HepG2 (cell line): ENCODE results near the gene TMEM97. TPM values are rescaled to one million over a fixed set of nuclear protein-coding genes. Genes with fewer than 3 reads are reported as not detected.

Source experiments
- ATF2 ChIP-seq: sonication (generic); formaldehyde crosslinking; IDR thresholded peaks from 2 replicates; pipeline ENCODE4 v1.4.0; 2020; ENCODE audit warnings: missing genetic modification reagents
- EP300 ChIP-seq, 3 experiments: sonication (generic) in 1 of 3; formaldehyde crosslinking in 1 of 3; IDR thresholded peaks; 2 replicates each; pipeline versions ENCODE4 v1.5.1 to v1.6.1; 2011 to 2020; ENCODE audit warnings: low read depth in 2 of 3, low read length in 2 of 3, borderline replicate concordance in 1 of 3, improper control_type of control experiment in 1 of 3, mild to moderate bottlenecking in 1 of 3, missing genetic modification reagents in 1 of 3, moderate library complexity in 1 of 3
- MIXL1 ChIP-seq: IDR thresholded peaks from 2 replicates; pipeline ENCODE4 v1.6.1; 2016
- NFIB ChIP-seq: sonication (generic); formaldehyde crosslinking; IDR thresholded peaks from 2 replicates; pipeline ENCODE4 v1.9.0; 2021; ENCODE audit warnings: missing genetic modification reagents, mild to moderate bottlenecking, borderline replicate concordance
- NR2C2 ChIP-seq: sonication (generic); formaldehyde crosslinking; IDR thresholded peaks from 2 replicates; pipeline ENCODE4 v1.4.0; 2020; ENCODE audit warnings: missing genetic modification reagents, mild to moderate bottlenecking, moderate library complexity, borderline replicate concordance
- PCBP2 ChIP-seq: fragments of 200-400 bp; formaldehyde crosslinking; optimal IDR thresholded peaks from 2 replicates; pipeline ENCODE3; 2018; ENCODE audit warnings: low read length, low read depth; ENCODE audit not compliant: poor library complexity, severe bottlenecking
- PRPF4 ChIP-seq: fragments of 200-400 bp; formaldehyde crosslinking; IDR thresholded peaks from 2 replicates; pipeline ENCODE4 v1.6.1; 2016; ENCODE audit warnings: low read length, low read depth; ENCODE audit not compliant: poor library complexity, severe bottlenecking
- SNRNP70 ChIP-seq: fragments of 200-400 bp; formaldehyde crosslinking; IDR thresholded peaks from 2 replicates; pipeline ENCODE4 v1.6.1; 2017; ENCODE audit warnings: mild to moderate bottlenecking, low read depth, low read length, moderate library complexity
- TAF1 ChIP-seq: sonication (generic); formaldehyde crosslinking; IDR thresholded peaks from 2 replicates; pipeline ENCODE4 v1.4.0; 2020; ENCODE audit warnings: missing genetic modification reagents
- TCF7L2 ChIP-seq: IDR thresholded peaks from 2 replicates; pipeline ENCODE4 v1.6.1; 2011; ENCODE audit warnings: mild to moderate bottlenecking, low read depth, low read length, moderate library complexity
- ZBTB3 ChIP-seq: sonication (generic); formaldehyde crosslinking; IDR thresholded peaks from 2 replicates; pipeline ENCODE4 v1.4.0; 2020; ENCODE audit warnings: low read depth, mild to moderate bottlenecking, moderate library complexity, missing genetic modification reagents, borderline replicate concordance
- ZBTB4 ChIP-seq: sonication (generic); formaldehyde crosslinking; IDR thresholded peaks from 2 replicates; pipeline ENCODE4 v1.4.0; 2020; ENCODE audit warnings: missing genetic modification reagents, mild to moderate bottlenecking, borderline replicate concordance
- ZNF143 ChIP-seq: sonication (generic); formaldehyde crosslinking; IDR thresholded peaks from 2 replicates; pipeline ENCODE4 v1.4.0; 2020; ENCODE audit warnings: missing genetic modification reagents
- ZNF282 ChIP-seq: fragments of 450-650 bp; IDR thresholded peaks from 2 replicates; pipeline ENCODE4 v1.6.1; 2018; ENCODE audit not compliant: partially characterized antibody
- ZNF432 ChIP-seq: sonication (generic); formaldehyde crosslinking; IDR thresholded peaks from 2 replicates; pipeline ENCODE4 v1.5.0; 2020; ENCODE audit warnings: missing genetic modification reagents, mild to moderate bottlenecking, borderline replicate concordance
- ZNF747 ChIP-seq: sonication (generic); formaldehyde crosslinking; IDR thresholded peaks from 2 replicates; pipeline ENCODE4 v1.8.1; 2023; ENCODE audit warnings: missing genetic modification reagents, mild to moderate bottlenecking, borderline replicate concordance
- ZNF782 ChIP-seq: sonication (generic); formaldehyde crosslinking; IDR thresholded peaks from 2 replicates; pipeline ENCODE4 v1.4.0; 2020; ENCODE audit warnings: missing genetic modification reagents, mild to moderate bottlenecking, borderline replicate concordance
- polyA plus RNA-seq, 8 experiments: library from polyadenylated mRNA; depleted of rRNA in 3 of 8; stranded (reverse) in 7 of 8; unstranded in 1 of 8; fragments of >200 nt; fragmentation: Illumina TruSeq in 4 of 8; extraction: Trizol in 4 of 8; gene quantifications; 2 replicates each; pipeline versions ENCODE4 v1.2.1 to v1.2.3, GENCODE V29; 2011 to 2016; ENCODE audit warnings: low read depth in 4 of 8, missing spikeins in 1 of 8, mixed read lengths in 1 of 8; ENCODE audit not compliant: insufficient read depth in 1 of 8
- total RNA-seq, 5 experiments: library from RNA; depleted of rRNA; stranded (reverse); fragments of >200 nt; fragmentation: Illumina TruSeq; extraction: Trizol; gene quantifications; 2 replicates each; pipeline ENCODE4 v1.2.3, GENCODE V29; 2016; ENCODE audit warnings: low read depth in 1 of 5
- TF ChIP-seq, protein P1 (sequence below): conservative IDR thresholded peaks from 2 replicates; pipeline ENCODE4 v1.6.1; 2018; ENCODE audit warnings: missing genetic modification reagents
- TF ChIP-seq, protein P2 (sequence below): sonication (generic); formaldehyde crosslinking; IDR thresholded peaks from 2 replicates; pipeline ENCODE4 v1.8.1; 2023; ENCODE audit warnings: missing genetic modification reagents, mild to moderate bottlenecking, borderline replicate concordance
- TF ChIP-seq, protein P3 (sequence below): sonication (generic); formaldehyde crosslinking; IDR thresholded peaks from 2 replicates; pipeline ENCODE4 v1.4.0; 2020; ENCODE audit warnings: missing genetic modification reagents, borderline replicate concordance

TMEM97 gene
- total and polyA plus RNA-seq, 2 of the 13 experiments (the other 11 are each of a cell fraction or from before 2014, with no cell fraction given) = 69.6 to 137 TPM

GRCh38 chr17:28368306-28368831 lies 49.4 kb downstream of the TMEM97 start (continued):
- TF ChIP-seq MIXL1 (CRISPR knock-in tag) (peak; percentile 73), TAF1 (CRISPR knock-in tag) (no peak; the same call in 1 of the 2 replicates), PRPF4 (no peak), ZNF747 (CRISPR knock-in tag) (peak; percentile 88), ATF2 (peak; percentile 94), ZNF782 (CRISPR knock-in tag) (no peak; the same call in 1 of the 2 replicates), ZBTB4 (CRISPR knock-in tag) (peak; percentile 89; the same call in 1 of the 2 replicates), TCF7L2 (no peak), PCBP2 (no peak), ZBTB3 (CRISPR knock-in tag) (0 out of 2 replicates have a peak, but pooled peaks have one; percentile 4), ZNF432 (CRISPR knock-in tag) (no peak), EP300 (IDR thresholded peaks at IDR 0.05; ENCODE audit: low read depth in 2 of 2, low read length in 2 of 2) (peak; percentile 47 to 97; a peak in 3 of 4 replicates), EP300 (CRISPR knock-in tag; IDR thresholded peaks at IDR 0.05; ENCODE audit: borderline replicate concordance) (peak; percentile 85; the same call in 1 of the 2 replicates), ZNF282 (no peak), SNRNP70 (no peak), NR2C2 (peak; percentile 88), ZNF143 (CRISPR knock-in tag) (0 out of 2 replicates have a peak, but pooled peaks have one; percentile 54), NFIB (CRISPR knock-in tag) (no peak)
- TF ChIP-seq, protein P1, sequence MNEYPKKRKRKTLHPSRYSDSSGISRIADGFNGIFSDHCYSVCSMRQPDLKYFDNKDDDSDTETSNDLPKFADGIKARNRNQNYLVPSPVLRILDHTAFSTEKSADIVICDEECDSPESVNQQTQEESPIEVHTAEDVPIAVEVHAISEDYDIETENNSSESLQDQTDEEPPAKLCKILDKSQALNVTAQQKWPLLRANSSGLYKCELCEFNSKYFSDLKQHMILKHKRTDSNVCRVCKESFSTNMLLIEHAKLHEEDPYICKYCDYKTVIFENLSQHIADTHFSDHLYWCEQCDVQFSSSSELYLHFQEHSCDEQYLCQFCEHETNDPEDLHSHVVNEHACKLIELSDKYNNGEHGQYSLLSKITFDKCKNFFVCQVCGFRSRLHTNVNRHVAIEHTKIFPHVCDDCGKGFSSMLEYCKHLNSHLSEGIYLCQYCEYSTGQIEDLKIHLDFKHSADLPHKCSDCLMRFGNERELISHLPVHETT (CRISPR knock-in tag) = no peak
- TF ChIP-seq, protein P2, sequence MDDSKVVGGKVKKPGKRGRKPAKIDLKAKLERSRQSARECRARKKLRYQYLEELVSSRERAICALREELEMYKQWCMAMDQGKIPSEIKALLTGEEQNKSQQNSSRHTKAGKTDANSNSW = no peak
- TF ChIP-seq, protein P3, sequence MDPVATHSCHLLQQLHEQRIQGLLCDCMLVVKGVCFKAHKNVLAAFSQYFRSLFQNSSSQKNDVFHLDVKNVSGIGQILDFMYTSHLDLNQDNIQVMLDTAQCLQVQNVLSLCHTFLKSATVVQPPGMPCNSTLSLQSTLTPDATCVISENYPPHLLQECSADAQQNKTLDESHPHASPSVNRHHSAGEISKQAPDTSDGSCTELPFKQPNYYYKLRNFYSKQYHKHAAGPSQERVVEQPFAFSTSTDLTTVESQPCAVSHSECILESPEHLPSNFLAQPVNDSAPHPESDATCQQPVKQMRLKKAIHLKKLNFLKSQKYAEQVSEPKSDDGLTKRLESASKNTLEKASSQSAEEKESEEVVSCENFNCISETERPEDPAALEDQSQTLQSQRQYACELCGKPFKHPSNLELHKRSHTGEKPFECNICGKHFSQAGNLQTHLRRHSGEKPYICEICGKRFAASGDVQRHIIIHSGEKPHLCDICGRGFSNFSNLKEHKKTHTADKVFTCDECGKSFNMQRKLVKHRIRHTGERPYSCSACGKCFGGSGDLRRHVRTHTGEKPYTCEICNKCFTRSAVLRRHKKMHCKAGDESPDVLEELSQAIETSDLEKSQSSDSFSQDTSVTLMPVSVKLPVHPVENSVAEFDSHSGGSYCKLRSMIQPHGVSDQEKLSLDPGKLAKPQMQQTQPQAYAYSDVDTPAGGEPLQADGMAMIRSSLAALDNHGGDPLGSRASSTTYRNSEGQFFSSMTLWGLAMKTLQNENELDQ (CRISPR knock-in tag) = no peak
